GM18505 (cell line): ENCODE measurements around the gene ABL2.
"Not testable (repeated sequence)": the region's sequence is repeated elsewhere in the genome, so short reads cannot be mapped to it uniquely, and the experiment has no call there.

Experiments
- ATAC-seq: cut with Tn5 transposase; IDR thresholded peaks from one replicate; pipeline ENCODE4 v1.9.1; 2021; ENCODE audit not compliant: unreplicated experiment
- POLR2A ChIP-seq: IDR thresholded peaks from 4 replicates; pipeline ENCODE4 v1.6.1; 2011; ENCODE audit warnings: borderline replicate concordance; ENCODE audit not compliant: insufficient read depth, insufficient read length; ENCODE audit errors: extremely low read depth

ABL2 gene

DNA sequence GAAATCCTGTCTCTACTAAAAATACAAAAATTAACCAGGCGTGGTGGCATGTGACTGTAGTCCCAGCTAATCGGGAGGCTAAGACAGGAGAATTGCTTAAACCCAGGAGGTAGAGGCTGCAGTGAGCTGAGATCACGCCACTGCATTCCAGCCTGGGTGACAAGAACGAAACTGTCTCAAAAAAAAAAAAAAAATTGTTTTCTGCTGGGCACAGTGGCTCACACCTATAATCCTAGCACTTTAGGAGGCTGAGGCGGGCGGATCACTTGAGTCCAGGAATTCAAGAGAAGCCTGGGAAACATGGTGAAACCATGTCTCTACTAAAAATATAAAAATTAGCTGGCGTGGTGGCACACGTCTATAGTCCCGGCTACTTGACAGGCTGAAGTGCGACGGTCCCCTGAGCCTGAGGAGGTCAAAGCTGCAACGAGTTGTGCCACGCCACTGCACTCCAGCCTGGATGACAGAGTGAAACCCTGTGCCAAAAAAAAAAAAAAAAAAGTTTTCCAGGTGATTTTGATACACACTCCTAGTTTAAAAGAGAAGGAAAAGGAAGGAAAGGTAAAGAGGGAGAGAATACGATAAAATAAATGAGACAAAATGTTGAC, 31.7 kb downstream of the ABL2 start:
- TF ChIP-seq POLR2A = no peak
- ATAC-seq = no peak

DNA sequence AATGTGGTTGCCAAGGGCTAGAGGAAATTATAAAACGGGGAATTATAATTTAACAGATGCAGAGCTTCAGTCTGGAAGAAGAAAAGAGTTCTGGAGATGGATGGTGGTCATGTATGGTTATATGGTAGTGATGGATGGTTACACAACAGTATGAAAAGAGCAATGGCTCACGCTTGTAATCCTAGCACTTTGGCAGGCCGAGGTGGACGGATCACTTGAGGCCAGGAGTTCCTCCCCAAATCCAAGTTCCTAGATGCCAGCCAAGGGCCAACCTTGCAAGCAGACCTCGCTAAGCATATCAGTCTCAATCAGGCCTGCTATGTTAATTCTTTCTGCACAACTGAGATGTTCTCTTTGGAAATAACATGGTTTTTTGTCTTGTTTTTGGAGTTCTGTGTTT, 33.6 kb downstream of the ABL2 start:
- ATAC-seq = not testable (repeated sequence)

DNA sequence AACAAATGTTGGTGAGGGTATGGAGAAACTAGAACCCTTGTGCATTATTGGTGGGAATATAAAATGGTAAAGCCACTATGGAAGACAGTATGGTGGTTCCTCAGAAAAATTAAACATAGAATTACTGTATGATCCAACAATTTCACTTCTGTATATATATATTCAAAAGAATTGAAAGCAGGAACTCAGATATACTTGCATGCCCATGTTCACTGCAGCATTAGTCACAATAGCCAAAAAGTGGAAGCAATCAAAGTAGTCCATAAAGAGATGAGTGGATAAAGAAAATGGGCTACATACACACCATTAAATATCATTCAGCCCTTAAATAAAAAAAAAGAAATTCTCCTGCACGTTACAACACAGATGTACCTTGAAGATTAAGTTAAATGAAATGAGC, 34.1 kb downstream of the ABL2 start:
- no peak for ATAC-seq
- TF ChIP-seq POLR2A = no peak

DNA sequence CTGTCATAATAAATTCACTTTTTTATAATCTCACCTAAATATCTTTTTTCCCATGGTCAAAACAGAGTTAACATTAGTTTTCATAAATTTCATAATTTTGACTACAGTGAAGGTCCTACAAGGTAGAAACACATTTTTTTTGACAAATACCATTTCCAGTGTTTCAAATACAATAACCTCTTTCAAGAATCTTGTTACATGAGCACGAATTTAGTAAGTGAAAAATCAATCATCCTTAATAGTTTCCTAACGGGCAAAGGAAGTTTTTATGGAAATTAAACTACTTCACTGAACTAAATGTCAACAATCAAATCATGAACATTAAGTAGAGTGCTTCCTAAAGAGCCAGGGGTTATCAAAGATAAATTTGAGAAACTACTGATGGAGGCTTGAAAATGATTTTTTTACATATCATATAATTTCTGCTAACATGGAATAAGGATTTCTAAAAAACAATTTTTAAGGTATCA, 35.4 kb downstream of the ABL2 start:
- ATAC-seq = no peak
- no peak for TF ChIP-seq POLR2A

DNA sequence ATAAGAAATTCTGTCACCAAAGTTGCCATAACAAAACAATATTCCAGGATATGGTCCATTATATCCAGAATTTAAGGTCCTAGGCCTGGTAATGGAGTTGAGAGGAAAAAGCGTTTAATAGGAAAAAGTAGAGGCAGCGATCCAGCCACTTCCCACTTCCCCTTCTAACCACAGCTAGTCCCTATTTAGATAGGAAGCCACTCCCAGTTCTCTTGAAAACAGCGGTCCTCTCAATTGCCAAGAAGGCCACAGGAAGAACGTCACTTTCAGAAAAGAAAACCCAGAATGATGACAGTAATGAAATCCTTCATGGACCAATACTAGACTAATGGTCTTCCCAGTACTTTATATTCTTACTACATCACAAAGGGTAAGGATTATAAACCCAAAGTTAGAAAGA, 38.6 kb downstream of the ABL2 start:
- TF ChIP-seq POLR2A = no peak
- no peak for ATAC-seq

DNA sequence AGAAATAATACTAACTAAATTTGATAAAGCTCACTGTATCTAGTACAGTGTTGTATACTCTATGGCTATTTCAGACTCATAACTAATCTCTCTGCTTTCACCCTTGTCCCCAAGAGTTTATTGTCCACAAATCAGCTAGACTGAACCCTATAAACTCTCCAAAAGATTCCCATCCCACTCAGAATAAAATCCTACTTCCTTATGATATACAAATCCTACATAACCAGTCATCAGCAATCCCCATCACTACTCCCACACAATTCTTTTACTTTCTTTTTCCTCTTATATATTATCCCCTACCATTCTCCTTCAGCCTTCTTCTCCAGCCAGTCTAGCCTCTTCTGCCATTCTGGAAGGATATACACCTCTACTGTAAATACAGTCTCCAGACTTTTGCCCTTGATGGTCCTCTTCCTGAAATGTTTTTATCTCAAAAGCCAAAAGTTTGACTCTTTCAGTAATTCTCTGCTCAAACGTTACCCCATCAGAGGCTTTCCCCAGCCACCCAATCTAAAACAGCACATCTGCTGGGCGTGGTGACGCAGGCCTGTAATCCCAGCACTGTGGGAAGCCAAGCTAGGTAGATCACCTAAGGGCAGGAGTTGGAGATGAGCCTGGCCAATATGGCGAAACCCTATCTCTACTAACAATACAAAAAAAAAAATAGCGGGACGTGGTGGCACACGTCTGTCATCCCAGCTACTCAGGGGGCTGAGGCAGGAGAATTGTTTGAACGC, 41.6 kb downstream of the ABL2 start:
- ATAC-seq = no peak
- no peak for TF ChIP-seq POLR2A

DNA sequence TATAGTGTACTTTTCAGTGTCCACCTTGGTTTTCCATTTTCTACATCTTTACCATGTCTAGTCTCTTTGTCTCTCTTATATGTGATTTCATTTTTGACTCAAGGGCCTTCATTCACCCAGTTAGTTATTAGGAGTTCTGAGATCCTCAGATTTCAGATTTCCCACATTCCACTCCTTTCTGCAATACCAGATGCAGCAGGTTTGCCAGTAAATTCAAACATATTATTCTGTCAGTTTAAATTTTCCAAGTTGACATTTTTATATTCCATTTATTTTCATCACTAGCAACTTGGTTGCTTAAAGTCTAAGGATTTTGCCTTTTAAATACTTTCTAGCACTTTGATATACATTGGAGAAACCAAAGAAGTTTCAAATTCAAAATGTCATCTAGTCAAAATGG, 42.4 kb downstream of the ABL2 start:
- TF ChIP-seq POLR2A = no peak

DNA sequence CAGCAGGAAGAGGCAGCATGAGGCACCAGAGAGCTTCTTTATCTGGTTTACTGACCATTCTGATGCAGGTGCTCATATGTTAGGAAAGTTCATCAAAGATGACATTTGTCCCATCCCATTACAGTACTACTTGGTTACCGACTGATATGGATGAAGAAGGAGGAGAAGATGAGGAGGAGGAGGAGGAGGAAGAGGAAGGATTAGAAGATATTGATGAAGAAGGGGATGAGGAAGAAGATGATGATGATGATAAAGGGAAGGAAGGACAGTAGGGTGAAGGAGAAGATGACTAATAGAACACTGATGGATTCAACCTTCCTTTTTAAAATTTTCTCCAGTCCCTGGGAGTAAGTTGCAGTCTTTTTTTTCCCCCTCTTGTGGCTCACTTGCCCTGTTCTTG, 45.1 kb downstream of the ABL2 start:
- no peak for ATAC-seq
- no peak for TF ChIP-seq POLR2A

More for the DNA sequence above, 42.4 kb downstream of the ABL2 start:
- ATAC-seq = no peak

DNA sequence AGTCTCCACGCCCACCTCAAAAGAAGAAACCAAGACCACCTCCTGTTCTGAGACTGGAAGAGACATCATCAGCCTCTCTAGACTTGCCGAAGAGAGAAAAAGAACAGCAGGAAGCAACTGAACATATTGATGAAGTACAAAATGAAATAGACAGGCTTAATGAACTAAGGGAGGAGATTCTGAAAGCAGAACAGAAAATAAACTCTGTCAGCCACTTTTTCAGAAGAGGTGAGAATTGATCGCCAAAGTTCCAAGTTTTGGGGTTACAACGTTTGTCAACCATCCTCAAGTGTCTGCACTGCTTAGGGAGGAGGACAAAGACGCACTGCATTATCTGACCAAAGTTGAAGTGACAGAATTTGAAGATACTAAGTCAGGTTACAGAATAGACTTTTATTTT, 45.6 kb downstream of the ABL2 start:
- no peak for TF ChIP-seq POLR2A

DNA sequence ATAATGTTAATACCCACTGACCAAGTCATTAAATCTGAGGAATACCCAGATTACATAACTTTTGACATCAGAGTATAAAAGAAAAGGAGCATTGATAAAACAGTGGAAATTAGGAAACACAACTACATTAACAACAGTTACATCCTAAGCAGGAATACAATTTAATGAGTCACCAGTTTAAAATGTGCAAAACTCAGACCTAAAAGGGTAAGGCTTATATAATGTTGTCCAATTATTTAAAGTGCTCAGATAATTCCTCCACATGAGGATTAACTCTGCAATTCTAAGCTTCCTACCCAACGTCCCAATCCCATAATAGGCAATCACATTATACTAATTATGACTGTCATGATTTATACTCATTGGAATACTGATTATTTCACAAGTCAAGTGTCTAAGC, 50.5 kb downstream of the ABL2 start:
- ATAC-seq = no peak
- TF ChIP-seq POLR2A = no peak

More for the DNA sequence above, 45.6 kb downstream of the ABL2 start:
- ATAC-seq = no peak

DNA sequence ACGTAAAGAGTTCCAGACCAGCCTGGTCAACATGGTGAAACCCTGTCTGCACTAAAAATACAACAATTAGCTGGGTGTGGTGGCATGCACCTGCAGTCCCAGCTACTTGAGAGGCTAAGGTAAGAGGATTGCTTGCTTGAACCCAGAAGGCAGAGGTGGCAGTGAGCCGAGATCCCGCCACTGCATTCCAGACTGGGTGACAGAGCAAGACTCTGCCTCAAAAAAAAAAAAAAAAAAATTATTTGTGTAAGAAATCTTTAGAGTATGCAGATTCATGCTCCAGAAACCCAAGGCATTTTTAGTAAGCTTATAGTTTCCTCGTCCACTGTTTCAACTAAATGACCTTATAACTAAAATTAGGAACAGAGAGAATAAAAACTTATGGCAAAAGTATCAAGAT, 51.3 kb downstream of the ABL2 start:
- no peak for ATAC-seq
- no peak for TF ChIP-seq POLR2A

DNA sequence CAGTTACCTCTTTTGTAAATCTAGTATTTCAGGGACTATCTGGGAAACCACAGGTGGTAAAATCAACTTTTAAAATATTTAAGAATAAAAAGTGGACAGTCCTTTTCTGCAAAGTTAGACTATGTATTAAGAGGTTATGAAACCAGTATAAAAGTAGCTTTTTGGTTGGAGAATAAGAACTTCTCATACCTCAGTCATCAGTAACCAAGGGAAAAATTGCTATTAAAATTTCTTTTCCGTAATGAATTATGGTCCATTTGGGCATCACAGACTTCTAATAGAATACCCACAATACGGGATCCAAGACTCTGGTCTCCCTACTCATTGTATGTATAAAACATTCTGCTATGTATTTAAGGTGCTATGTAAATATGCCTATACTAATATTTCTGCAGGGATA, 51.9 kb downstream of the ABL2 start:
- no peak for TF ChIP-seq POLR2A
- ATAC-seq = no peak

DNA sequence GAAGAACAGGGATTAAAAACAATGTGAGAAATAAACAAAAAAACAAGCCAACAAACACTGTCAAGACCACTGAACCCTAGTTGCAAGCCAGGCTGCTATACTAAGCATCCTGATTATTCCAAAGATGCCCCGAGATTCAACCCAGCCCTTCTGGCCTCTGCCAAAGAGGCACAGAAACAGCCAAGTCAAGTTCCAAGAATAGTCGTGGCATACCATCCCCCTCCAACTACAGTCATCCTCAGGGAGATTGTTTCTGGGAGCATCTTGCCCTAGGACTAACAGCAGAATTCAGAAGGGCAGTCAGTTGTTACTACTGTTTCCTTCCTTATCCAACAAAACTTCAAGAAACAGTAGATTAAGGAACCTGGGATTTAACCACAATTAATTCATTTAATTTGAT, 52.3 kb downstream of the ABL2 start:
- no peak for ATAC-seq
- TF ChIP-seq POLR2A = no peak

DNA sequence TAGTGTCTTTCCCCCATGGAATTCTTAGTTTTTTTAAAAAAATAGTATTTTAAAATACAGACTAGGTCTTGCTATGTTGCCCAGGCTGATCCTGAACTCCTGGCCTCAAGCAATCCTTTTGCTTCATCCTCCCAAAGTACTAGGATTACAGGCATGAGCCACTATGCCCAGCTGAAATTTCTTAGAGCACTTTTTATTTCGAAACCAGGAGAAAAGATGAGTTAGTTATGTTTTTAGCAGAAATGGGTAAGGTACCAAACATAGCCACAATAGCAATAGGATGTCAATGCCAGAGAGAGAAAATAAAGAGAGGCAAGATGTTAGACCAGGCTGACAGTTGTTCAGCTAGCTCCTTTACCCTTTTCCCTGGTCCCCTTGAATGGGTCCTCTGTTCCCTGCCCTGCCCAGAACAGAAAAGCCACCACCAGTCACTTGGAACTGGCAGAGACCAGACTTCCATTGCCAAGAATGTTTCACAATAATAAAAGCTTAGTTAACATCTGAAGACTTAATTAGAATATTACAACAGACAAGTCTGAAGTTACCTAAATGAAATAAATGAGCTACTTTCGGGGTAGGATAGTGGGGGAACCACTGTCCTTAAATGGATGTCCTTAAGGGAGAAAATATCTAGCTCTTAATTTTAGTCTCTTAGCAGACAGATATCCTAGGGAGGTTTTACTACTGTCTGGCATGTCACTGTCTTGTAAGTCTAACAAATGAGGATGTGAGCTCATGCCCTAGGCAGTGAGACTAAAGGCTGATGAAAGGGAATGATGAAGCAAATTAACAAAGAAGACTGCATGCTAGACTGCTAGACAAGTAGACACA, 54.3 kb downstream of the ABL2 start:
- no peak for ATAC-seq
- TF ChIP-seq POLR2A = no peak

DNA sequence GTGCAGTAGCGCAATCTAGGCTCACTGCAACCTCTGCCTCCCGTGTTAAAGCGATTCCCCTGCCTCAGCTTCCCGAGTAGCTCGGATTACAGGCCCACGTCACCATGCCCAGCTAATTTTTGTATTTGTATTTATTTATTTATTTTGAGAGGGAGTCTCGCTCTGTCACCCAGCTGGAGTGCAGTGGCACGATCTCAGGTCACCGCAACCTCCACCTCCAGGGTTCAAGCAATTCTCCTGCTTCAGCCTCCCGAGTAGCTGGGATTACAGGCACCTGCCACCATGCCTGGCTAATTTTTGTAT, 59.1 kb downstream of the ABL2 start:
- not testable (repeated sequence) for ATAC-seq
